ENCODE measurements around the gene HLCS. TPM values are rescaled to one million over a fixed set of nuclear protein-coding genes. Genes with fewer than 3 reads are reported as not detected.

Gene HLCS
- total RNA-seq, 1 experiment from 2014 or later, result 33.8 TPM

GRCh38 chr21:36722370-36723368 is 243.8 kb downstream of the HLCS start:
- DNase-seq (ENCODE audit: low read depth, low spot score), result no peak
- in situ Hi-C loops (cut with HindIII; ENCODE audit: low pct_unique_long_range_greater_than_20kb, low sequenced_read_pairs), result no loop called here

DNA sequence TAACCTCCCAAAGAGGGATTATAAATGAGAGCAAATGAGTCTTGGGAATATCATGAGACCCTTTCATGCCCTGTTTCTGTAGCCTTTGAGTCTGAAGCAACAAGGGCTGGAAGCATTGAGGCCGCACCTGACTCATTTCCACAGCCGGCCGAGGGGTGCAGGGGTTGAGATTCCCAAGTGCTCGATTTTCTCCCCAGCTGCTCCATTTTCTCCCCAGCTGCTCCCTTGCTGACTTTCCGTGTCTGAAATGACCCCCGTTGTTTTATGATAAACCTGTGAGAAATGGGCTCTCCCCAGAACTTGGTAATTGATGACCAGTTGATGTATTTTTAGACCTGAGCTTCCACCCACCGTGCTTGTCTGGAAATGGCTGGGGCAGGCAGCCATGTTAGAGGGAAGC is 244.7 kb downstream of the HLCS start:
- DNase-seq (ENCODE audit: low read depth, low spot score), result no peak
- in situ Hi-C loops (cut with HindIII; ENCODE audit: low pct_unique_long_range_greater_than_20kb, low sequenced_read_pairs), result no loop called here

DNA sequence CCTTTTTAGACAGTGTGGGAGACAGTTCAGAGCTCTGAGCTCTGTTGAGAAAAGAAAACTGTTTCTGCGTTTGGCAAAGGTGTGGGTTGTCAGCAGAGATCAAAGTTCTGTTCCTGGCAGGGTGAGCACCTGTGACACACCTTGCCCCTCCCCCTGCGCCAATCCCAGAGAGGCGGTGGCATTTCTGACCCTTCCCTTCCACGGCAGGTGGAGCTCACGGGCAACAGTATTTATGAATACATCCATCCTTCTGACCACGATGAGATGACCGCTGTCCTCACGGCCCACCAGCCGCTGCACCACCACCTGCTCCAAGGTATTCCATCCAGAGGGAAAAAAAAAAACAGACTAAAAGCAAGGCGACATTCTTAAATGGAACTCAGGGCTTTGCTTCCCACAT is 246.9 kb downstream of the HLCS start:
- in situ Hi-C loops (cut with HindIII; ENCODE audit: low pct_unique_long_range_greater_than_20kb, low sequenced_read_pairs), result no loop called here
- DNase-seq (ENCODE audit: low read depth, low spot score), result no peak

- DNase-seq (ENCODE audit: low read depth, low spot score), result peak; percentile 87
- in situ Hi-C loops (cut with HindIII; ENCODE audit: low pct_unique_long_range_greater_than_20kb, low sequenced_read_pairs), result no loop called here
Observed at GRCh38 chr21:36718951-36719501, 247.4 kb downstream of the HLCS start.

- DNase-seq (ENCODE audit: low read depth, low spot score), result no peak
- in situ Hi-C loops (cut with HindIII; ENCODE audit: low pct_unique_long_range_greater_than_20kb, low sequenced_read_pairs), result no loop called here
Observed at GRCh38 chr21:36717976-36718375, 248.5 kb downstream of the HLCS start.

DNA sequence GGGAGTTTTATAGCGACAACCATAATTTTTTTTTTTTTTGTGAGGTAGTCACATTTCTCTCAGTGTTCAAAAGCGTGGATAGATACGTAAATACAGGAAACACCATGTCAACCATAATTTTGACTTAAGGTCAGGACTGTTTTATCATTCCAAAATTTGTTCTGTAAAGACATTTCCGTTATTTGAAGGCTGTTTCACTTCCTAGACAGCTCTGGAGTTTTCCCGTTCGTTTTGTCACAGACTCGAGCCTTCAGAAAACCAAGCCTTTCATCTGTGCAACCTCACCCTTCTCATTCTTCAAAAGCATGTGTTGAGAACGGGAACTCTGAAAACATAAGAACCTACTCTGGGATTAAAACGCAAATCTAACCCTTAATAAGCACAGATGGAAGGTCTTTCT is 249.6 kb downstream of the HLCS start:
- in situ Hi-C loops (cut with HindIII; ENCODE audit: low pct_unique_long_range_greater_than_20kb, low sequenced_read_pairs), result no loop called here
- DNase-seq (ENCODE audit: low read depth, low spot score), result no peak

- DNase-seq (ENCODE audit: low read depth, low spot score), result no peak
- in situ Hi-C loops (cut with HindIII; ENCODE audit: low pct_unique_long_range_greater_than_20kb, low sequenced_read_pairs), result no loop called here
Observed at GRCh38 chr21:36716387-36716786, 250.1 kb downstream of the HLCS start.

DNA sequence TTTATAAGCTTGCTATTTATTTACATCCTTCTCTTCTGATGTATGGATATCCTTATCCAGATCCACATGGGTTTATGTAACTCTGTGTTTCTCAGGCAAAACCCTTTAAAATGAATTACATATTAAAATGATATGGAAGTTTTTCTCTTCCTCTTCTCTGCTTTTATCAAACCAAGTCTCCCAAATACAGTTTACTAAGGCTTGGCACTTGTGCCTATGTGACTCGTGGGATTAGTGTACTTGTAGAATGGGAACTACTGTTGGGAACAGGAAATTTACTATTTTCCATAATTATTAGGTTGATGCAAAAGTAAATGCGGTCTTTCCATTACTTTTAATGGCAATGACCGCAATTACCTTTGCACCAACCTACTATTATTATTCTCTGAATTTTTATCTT is 252.7 kb downstream of the HLCS start:
- in situ Hi-C loops (cut with HindIII; ENCODE audit: low pct_unique_long_range_greater_than_20kb, low sequenced_read_pairs), result no loop called here

GRCh38 chr21:36710729-36711048 is 255.8 kb downstream of the HLCS start:
- in situ Hi-C loops (cut with HindIII; ENCODE audit: low pct_unique_long_range_greater_than_20kb, low sequenced_read_pairs), result no loop called here
- DNase-seq (ENCODE audit: low read depth, low spot score), result no peak

More for the DNA sequence above, 252.7 kb downstream of the HLCS start:
- DNase-seq (ENCODE audit: low read depth, low spot score), result no peak

- DNase-seq (ENCODE audit: low read depth, low spot score), result no peak
- in situ Hi-C loops (cut with HindIII; ENCODE audit: low pct_unique_long_range_greater_than_20kb, low sequenced_read_pairs), result no loop called here
Observed at GRCh38 chr21:36709868-36710728, 256.4 kb downstream of the HLCS start.

GRCh38 chr21:36709030-36709867 is 257.2 kb downstream of the HLCS start:
- DNase-seq (ENCODE audit: low read depth, low spot score), result no peak
- in situ Hi-C loops (cut with HindIII; ENCODE audit: low pct_unique_long_range_greater_than_20kb, low sequenced_read_pairs), result no loop called here

DNA sequence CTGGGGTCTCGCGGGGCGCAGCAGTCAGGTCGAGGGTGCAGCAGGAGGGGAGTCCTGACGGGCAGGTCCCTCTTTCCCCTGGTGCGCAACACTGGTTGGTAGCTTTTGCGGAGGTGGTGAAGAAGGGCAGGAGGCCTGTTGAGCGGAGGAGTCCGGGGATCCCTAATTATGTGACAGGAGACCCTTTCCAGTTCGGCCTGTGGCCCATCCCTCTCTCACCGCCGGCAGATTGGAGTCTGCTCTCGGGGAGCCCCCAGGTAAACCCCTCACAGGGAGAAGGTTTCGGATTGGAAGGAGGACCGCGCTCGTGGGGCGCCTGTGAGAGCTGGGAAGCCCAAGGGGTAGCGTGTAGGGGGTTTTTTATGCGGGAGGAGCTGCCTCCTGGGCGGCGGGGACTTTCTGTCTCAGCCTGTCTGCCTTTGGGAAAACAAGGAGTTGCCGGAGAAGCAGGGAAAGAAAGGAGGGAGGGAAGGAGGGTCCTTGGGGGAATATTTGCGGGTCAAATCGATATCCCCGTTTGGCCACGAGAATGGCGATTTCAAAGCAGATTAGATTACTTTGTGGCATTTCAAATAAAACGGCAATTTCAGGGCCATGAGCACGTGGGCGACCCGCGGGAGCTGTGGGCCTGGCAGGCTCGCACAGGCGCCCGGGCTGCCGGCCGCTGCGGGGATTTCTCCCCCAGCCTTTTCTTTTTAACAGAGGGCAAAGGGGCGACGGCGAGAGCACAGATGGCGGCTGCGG is 258.0 kb downstream of the HLCS start:
- in situ Hi-C loops (cut with HindIII; ENCODE audit: low pct_unique_long_range_greater_than_20kb, low sequenced_read_pairs), result no loop called here

GRCh38 chr21:36707763-36708285 is 258.6 kb downstream of the HLCS start:
- in situ Hi-C loops (cut with HindIII; ENCODE audit: low pct_unique_long_range_greater_than_20kb, low sequenced_read_pairs), result no loop called here
- no peak for DNase-seq (ENCODE audit: low read depth, low spot score)

More for the DNA sequence above, 258.0 kb downstream of the HLCS start:
- no peak for DNase-seq (ENCODE audit: low read depth, low spot score)

DNA sequence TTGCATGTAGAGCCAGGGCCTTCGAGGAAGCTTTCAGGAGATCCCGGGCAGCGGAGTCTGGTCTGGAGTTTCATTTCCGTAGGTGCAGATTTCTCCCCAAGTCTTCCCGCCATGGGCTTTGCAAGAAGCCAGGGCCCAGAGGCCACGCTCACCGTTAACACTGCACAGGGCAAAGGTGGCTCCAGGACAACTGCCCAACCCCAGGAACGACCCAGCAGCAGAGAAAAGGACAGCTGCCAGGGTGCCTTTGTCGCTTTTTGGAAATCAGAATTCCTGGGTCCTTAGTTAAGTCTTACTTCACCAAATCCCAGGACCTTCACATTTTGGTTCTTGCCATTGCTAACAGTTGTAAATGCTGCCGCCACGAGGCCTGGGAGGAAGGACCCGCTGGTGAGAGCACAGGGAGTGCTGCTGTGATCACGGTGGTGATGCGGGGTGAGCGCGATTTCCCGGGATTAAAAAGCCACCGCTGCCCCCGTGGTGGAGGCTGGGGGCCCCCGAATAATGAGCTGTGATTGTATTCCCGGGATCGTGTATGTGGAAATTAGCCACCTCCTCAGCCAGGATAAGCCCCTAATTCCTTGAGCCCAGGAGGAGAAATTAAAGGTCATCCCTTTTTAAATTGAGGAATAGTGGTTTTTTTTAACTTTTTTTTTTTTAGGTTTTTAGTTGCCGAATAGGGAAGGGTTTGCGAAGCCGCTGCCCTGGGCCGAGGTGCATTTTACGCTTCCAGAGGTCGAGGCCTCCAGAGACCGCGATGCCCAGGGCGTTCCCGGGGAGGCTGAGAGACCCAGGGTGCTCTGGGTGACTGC is 259.3 kb downstream of the HLCS start:
- no peak for DNase-seq (ENCODE audit: low read depth, low spot score)
- in situ Hi-C loops (cut with HindIII; ENCODE audit: low pct_unique_long_range_greater_than_20kb, low sequenced_read_pairs), result no loop called here

DNA sequence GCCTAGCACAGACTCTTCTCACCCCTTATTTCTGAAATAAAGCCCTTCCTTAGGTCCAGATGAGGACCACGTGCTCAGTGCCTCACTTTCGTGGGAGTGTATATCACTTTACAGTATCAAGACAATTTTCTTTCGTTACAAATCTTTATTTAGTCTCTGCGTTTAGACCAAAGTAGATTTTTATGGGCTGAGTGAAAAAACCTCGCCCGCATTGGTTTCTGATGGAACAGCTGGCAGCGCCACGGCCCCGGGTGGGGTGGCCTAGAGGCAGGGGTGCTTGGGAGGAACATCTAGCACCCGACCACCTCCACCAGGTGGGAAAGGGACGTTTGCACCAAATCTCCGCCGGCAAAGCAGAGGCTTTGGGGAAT is 260.0 kb downstream of the HLCS start:
- no peak for DNase-seq (ENCODE audit: low read depth, low spot score)
- in situ Hi-C loops (cut with HindIII; ENCODE audit: low pct_unique_long_range_greater_than_20kb, low sequenced_read_pairs), result no loop called here
